ENCODE data around the gene SCUBE2.

- no peak for TF ChIP-seq EZH2 (IDR thresholded peaks at IDR 0.05; ENCODE audit: borderline replicate concordance, insufficient read depth, low read depth, low read length, poor library complexity, severe bottlenecking)
- TF ChIP-seq CTCF (IDR thresholded peaks at IDR 0.05): no peak
Measured at GRCh38 chr11:9121469-9121796, 30.0 kb upstream of the SCUBE2 start.
